NCI-H774 (cell line): ENCODE results near the gene ODAPH.
A peak's percentile ranks its signal among the peaks of the same experiment; 100 is the strongest.
"Not testable (repeated sequence)": the region's sequence is repeated elsewhere in the genome, so short reads cannot be mapped to it uniquely, and the experiment has no call there.

Experiments
- DNase-seq: peaks from one replicate; lab custom pipeline; 2025; lab: John Stamatoyannopoulos, UW

The ODAPH gene, protein sequence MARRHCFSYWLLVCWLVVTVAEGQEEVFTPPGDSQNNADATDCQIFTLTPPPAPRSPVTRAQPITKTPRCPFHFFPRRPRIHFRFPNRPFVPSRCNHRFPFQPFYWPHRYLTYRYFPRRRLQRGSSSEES

GRCh38 chr4:75555294-75556164 lies at the start of gene ODAPH:
Gene ODAPH (plus strand): TSS chr4:75556066. CDS start chr4:75556083, 17 bp downstream.
- no peak for DNase-seq

DNA sequence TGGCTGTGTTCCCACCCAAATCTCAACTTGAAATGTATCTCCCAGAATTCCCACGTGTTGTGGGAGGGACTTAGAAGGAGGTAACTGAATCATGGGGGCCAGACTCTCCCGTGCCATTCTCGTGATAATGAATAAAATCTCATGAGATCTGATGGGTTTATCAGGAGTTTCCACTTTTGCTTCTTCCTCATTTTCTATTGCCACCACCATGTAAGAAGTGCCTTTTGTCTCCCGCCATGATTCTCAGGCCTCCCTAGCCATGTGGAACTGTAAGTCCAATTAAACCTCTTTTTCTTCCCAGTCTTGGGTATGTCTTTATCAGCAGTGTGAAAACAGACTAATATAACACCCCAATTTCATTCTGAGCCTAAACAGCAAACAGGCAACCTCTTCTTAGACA lies 46.3 kb upstream of the ODAPH start:
- not testable (repeated sequence) for DNase-seq

DNA sequence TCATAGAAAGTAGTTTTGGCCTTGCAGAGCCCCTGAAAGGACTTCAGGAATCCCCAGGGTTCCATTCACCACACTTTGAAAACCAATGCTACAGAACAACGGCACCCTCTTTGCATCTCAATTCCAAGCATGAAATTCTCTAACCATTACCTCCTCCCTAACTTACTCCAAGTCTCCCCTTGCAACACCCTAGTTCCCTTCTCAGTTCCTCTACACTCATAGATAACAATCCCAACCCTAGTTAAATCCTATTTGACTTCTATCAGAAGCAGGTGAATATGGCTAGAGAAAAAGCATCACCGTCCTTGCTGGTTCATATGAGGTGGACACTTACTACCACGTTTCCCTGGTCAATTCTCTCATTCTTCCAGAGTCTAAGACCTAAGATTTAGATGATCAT lies 44.0 kb upstream of the ODAPH start:
- DNase-seq: no peak

DNA sequence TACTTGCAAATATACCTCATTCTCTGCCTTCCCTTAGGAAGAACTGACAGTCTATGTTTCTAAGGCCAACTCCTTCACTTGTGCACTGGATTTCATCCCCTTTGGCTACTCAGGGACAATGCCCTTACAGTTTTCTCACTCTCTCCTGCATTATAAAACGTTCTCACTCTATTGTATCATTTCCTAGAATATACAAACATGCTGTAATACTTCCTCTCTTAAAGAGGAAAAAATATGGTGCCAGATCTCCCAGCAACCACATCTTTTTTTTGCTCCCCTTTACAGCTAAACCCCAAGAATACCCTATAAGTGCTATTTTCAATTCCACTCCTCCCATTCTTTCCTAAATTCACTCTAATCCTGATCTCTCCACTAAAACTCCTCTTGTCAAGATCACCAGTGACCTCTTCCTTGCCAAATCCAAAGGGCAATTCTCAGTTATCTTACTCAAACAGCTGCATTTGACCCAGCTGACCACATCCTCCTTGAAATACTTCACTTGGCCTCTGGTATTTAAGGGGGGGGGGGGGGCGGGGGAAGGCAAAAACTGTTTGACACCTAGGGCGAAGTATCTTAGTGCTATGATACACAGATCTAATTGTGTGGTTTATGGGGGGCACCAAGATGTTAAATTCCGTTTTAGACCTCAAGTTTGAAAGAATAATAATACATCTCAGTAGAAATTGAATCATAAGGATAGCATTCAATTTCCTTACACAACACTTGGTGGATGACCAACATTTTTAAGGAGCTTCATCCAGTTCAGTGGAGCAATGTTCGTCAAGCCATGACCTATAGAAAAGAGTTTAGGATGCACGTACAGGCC lies 43.3 kb upstream of the ODAPH start:
- no peak for DNase-seq

DNA sequence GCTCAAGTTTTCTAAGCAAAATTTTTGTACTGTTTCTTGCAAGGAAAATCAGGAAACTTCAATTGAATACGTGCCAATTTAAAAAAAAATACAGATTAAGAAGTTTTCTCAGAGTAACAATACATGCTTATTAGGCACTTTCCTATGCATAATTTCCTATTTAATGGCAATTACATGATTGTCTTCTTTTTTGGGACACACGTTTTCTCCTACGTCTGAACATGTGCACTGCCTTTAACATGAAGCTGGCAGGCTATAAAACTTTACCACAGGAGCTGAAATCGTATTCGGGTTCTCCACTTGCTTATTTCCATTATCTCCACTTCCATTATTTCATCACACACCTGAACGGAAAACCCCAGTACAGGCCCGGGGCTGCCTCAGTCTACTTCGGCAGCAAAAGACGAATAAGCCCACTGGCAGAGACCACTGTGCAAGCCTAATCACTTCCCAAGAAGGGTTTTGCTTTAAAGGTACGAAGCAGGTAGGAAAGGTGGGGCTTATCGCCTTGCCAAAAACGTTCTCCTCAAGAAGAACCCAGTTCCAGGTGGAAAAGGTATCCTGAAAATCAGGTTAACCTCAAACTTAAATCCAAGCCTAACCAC lies 42.2 kb upstream of the ODAPH start:
- no peak for DNase-seq

GRCh38 chr4:75514131-75514948 lies 41.5 kb upstream of the ODAPH start, which contains the start of the genes RCHY1 and THAP6:
Gene RCHY1 (minus strand): TSS chr4:75514403. CDS start chr4:75514286, 117 bp downstream.
Gene THAP6 (plus strand): TSS chr4:75514473. CDS start chr4:75515453, 980 bp downstream.
- peak; percentile 95 for DNase-seq

GRCh38 chr4:75514949-75515612 lies 40.8 kb upstream of the ODAPH start:
- no peak for DNase-seq

- DNase-seq: no peak
These were observed 39.7 kb upstream of the ODAPH start for GRCh38 chr4:75516144-75516543.

DNA sequence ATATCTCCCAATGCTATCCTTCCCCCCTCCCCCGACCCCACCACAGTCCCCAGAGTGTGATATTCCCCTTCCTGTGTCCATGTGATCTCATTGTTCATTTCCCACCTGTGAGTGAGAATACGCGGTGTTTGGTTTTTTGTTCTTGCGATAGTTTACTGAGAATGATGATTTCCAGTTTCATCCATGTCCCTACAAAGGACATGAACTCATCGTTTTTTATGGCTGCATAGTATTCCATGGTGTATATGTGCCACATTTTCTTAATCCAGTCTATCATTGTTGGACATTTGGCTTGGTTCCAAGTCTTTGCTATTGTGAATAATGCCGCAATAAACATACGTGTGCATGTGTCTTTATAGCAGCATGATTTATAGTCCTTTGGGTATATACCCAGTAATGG lies 36.4 kb upstream of the ODAPH start:
- not testable (repeated sequence) for DNase-seq

DNA sequence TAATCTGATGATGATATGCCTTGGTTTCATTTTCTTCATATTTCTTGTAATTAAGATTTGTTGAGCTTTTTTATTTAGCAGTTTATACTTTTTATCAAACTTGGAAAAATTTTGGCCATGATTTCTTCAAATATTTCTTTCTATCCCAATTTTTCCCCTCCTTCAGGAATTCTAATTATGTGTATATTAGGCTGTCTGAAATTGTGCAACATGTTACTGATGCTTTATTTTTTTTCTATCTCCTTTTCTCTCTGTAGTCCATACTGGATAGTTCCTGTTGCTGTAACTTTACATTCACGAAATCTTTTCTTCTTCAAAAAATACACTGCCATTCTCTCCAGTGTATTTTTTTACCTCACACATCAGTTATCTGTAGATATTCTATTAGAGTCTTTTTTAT lies 30.8 kb upstream of the ODAPH start:
- DNase-seq: no peak

DNA sequence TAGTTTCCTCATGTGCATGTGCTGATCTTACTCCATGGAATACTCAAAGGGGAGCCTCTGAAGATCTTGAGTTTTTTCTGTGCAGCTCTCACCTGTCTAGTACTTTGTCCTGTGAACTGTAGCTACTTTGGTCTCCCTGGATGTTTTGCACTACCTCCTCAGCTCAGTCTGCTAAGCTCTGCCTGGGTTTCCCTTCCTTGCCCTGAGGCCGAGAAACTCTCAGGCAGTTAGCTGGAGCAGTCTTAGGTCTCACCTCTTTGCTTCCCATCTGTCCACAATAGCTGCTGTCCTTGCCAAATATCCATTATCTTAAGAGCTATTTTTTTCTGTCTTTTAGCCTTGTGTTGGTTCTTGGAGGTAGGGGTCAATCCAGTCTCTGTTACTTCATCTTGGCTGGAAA lies 30.0 kb upstream of the ODAPH start:
- DNase-seq: no peak

DNA sequence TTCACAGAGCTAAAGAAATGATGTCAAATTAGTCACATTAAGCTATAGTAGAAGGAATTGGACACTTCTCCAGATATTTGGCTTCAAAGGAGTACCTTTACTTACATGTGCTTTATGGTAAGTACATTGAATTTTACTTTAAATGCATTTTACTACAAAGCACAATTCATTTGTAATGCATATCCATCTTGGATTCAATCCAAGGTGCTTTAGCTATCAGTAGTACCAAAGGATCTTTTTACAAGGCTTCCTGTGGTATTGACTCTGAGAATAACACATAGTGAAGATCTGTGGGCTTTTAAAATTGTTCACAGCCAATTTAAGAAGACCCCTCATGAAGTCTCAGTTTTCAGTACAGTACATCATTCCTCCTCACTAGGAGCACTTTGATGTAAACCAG lies 28.4 kb upstream of the ODAPH start:
- DNase-seq: no peak

GRCh38 chr4:75530556-75531322 lies 25.1 kb upstream of the ODAPH start:
- DNase-seq: no peak

- not testable (repeated sequence) for DNase-seq
These were observed 24.2 kb upstream of the ODAPH start for GRCh38 chr4:75531536-75532143.

GRCh38 chr4:75533339-75533887 lies 22.5 kb upstream of the ODAPH start:
- DNase-seq: not testable (repeated sequence)

- DNase-seq: not testable (repeated sequence)
These were observed 21.9 kb upstream of the ODAPH start for GRCh38 chr4:75533926-75534325.

- DNase-seq: not testable (repeated sequence)
These were observed 18.6 kb upstream of the ODAPH start for GRCh38 chr4:75537308-75537707.

DNA sequence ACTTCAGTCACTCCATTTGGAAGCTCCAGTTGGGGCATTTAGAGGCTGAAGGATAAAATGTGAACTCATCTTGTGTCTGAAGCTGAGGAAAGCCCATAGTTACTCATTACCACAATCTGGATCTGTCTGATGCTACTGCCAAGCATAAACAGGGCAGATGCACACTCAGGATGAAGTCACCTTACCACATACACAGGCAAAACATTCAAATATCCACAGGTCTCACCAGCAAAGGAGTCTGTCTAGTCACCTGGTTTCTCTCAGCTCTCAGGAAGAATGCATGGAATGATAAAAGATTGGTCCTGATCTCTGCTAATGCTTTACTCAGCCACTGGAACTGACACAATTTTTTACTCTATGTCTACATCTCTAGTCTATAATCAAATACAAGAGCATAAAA lies 13.0 kb upstream of the ODAPH start:
- no peak for DNase-seq

DNA sequence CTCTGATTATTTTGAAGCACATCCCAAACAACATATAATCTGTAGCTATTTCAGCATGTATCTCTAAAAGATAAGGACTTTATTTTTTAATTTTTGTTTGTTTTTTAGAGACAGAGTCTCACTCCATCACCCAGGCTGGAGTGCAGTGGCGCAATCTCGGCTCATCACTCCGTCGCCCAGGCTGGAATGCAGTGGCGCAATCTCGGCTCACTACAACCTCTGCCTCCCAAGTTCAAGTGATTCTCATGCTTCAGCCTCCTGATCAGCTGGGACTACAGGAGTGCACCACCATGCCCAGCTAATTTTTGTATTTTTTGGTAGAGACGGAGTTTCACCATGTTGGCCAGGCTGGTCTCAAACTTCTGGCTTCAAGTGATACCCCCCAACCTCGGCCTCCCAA lies 11.6 kb upstream of the ODAPH start:
- not testable (repeated sequence) for DNase-seq
